ENCODE measurements around the gene BICC1.

DNA sequence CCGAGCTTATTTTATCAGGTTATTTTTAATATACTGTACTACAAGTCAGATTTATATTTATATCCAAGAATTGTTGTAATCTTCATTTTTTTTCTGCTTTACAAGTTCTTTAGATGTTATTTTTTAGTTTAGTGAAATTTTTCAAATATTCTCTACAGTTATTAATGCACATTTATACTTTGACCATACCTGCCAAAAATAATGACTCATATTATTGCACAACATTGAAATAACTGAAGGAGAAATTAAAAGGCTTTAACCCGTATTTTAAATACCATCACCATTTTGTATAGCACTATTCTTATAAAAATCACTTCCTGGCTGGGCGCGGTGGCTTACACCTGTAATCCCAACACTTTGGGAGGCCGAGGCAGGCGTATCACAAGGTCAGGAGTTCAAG is 278.5 kb downstream of the BICC1 start:
- TF ChIP-seq, protein P1, sequence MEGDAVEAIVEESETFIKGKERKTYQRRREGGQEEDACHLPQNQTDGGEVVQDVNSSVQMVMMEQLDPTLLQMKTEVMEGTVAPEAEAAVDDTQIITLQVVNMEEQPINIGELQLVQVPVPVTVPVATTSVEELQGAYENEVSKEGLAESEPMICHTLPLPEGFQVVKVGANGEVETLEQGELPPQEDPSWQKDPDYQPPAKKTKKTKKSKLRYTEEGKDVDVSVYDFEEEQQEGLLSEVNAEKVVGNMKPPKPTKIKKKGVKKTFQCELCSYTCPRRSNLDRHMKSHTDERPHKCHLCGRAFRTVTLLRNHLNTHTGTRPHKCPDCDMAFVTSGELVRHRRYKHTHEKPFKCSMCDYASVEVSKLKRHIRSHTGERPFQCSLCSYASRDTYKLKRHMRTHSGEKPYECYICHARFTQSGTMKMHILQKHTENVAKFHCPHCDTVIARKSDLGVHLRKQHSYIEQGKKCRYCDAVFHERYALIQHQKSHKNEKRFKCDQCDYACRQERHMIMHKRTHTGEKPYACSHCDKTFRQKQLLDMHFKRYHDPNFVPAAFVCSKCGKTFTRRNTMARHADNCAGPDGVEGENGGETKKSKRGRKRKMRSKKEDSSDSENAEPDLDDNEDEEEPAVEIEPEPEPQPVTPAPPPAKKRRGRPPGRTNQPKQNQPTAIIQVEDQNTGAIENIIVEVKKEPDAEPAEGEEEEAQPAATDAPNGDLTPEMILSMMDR (IDR thresholded peaks at IDR 0.05), result no peak
- TF ChIP-seq POLR2AphosphoS5 (IDR thresholded peaks at IDR 0.05) (no peak), POLR2A (IDR thresholded peaks at IDR 0.05) (no peak)
